ENCODE data around the gene FLII. TPM values are rescaled to one million over a fixed set of nuclear protein-coding genes. Genes with fewer than 3 reads are reported as not detected.

FLII gene
- total RNA-seq, 4 donors from 2014 or later: 283 to 543 (median 310) TPM

DNA sequence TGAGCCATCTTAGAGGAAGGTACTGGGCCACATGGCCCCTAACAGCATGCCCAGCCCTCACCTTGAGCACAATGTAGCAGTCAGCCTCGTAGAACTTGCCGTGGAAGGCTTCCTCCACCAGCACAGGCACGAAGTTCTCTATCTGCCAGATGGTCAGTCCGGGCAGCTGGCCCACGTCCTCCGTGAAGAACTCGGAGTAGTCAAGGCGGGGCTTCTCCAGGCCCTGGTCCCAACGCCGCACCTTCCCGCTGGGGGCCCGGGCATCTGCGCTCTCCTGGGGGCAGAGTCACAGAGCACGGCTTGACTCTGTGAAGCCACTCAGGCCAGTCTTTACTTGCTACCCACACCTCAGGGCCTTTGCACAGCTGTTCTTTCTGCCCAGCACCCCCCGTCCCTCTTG is 7.3 kb downstream of the FLII start:
- Histone ChIP-seq H3K36me3 (peaks cover 0 to 100% of the 10 kb centered on the region in 2 donors), H3K9me3 (no peaks in the 10 kb centered on the region), H3K27me3 (no peaks in the 10 kb centered on the region), H3K27ac (no peak overlapping the region), H3K4me3 (no peak overlapping the region), H3K4me1 (peaks cover 0 to 35% (median 16%) of the 10 kb centered on the region in 3 donors)
- TF ChIP-seq POLR2AphosphoS5 (IDR thresholded peaks at IDR 0.05) (no peak), EP300 (IDR thresholded peaks at IDR 0.05) (no peak), POLR2A (IDR thresholded peaks at IDR 0.05) (no peak)
- TF ChIP-seq, protein P1, sequence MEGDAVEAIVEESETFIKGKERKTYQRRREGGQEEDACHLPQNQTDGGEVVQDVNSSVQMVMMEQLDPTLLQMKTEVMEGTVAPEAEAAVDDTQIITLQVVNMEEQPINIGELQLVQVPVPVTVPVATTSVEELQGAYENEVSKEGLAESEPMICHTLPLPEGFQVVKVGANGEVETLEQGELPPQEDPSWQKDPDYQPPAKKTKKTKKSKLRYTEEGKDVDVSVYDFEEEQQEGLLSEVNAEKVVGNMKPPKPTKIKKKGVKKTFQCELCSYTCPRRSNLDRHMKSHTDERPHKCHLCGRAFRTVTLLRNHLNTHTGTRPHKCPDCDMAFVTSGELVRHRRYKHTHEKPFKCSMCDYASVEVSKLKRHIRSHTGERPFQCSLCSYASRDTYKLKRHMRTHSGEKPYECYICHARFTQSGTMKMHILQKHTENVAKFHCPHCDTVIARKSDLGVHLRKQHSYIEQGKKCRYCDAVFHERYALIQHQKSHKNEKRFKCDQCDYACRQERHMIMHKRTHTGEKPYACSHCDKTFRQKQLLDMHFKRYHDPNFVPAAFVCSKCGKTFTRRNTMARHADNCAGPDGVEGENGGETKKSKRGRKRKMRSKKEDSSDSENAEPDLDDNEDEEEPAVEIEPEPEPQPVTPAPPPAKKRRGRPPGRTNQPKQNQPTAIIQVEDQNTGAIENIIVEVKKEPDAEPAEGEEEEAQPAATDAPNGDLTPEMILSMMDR (IDR thresholded peaks at IDR 0.05): no peak
- no peak for ATAC-seq
- 55 to 79% methylated on average over 4 to 10 of the region's 15 CpGs for WGBS, 2 donors (ENCODE audit: low coverage in 1 of 2)

- Histone ChIP-seq H3K36me3 (peaks cover 0 to 100% of the 10 kb centered on the region in 2 donors), H3K4me1 (peaks cover 0 to 30% (median 16%) of the 10 kb centered on the region in 3 donors), H3K9me3 (no peaks in the 10 kb centered on the region), H3K27me3 (no peaks in the 10 kb centered on the region), H3K27ac (no peak overlapping the region), H3K4me3 (no peak overlapping the region)
- no peak for ATAC-seq
- no peak for TF ChIP-seq POLR2AphosphoS5 (IDR thresholded peaks at IDR 0.05)
- no peak for TF ChIP-seq POLR2A (IDR thresholded peaks at IDR 0.05)
- TF ChIP-seq, protein P1 (IDR thresholded peaks at IDR 0.05): no peak
- TF ChIP-seq EP300 (IDR thresholded peaks at IDR 0.05): no peak
- WGBS, 2 donors (ENCODE audit: low coverage in 1 of 2): no CpG with 5 or more reads among the region's 14 CpGs
Measured at GRCh38 chr17:18250708-18251107, 7.8 kb downstream of the FLII start.

- 77 to 79% methylated on average over 9 of the region's 9 CpGs for WGBS, 2 donors (ENCODE audit: low coverage in 1 of 2)
- no peak for ATAC-seq
Measured at GRCh38 chr17:18250259-18250658, 8.3 kb downstream of the FLII start.

DNA sequence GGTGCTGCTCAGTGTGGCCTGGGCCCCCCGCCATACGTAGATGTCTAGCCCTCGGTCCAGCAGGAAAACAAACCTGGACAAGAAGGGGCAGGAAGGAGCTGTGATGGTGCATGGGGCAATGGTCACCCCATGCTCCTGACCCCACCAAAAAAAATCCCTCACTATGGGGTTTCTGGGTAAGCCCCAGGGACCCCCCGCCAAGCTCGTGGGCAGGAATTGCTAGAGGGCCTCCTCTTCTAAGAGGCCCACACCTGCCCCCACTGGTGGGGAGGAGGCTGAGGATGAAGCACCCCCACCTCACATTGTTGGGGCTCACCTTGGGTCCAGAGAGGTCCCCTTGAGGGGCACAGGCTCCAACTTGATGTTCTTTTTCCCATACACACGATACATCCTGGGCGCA is 9.7 kb downstream of the FLII start:
- H3K27ac ChIP-seq: peak overlapping the region in 3 of 4 donors; percentile 53 to 60 (median 53)
- no peaks in the 10 kb centered on the region for H3K9me3 ChIP-seq
- 79 to 100% methylated on average over 2 to 3 of the region's 7 CpGs for WGBS, 2 donors (ENCODE audit: low coverage in 1 of 2)
- peaks cover 0 to 100% of the 10 kb centered on the region in 2 donors for H3K36me3 ChIP-seq
- no peak overlapping the region for H3K4me3 ChIP-seq
- H3K27me3 ChIP-seq: no peaks in the 10 kb centered on the region
- H3K4me1 ChIP-seq: peaks cover 0 to 29% (median 16%) of the 10 kb centered on the region in 3 donors
- no peak for ATAC-seq
- TF ChIP-seq EP300 (IDR thresholded peaks at IDR 0.05) (no peak), POLR2A (IDR thresholded peaks at IDR 0.05) (no peak), POLR2AphosphoS5 (IDR thresholded peaks at IDR 0.05) (no peak)
- TF ChIP-seq, protein P1 (IDR thresholded peaks at IDR 0.05): no peak

More at GRCh38 chr17:18250259-18250658, 8.3 kb downstream of the FLII start:
- peaks cover 0 to 29% (median 16%) of the 10 kb centered on the region in 3 donors for H3K4me1 ChIP-seq
- H3K36me3 ChIP-seq: peaks cover 0 to 100% of the 10 kb centered on the region in 2 donors
- no peak overlapping the region for H3K27ac ChIP-seq
- no peaks in the 10 kb centered on the region for H3K9me3 ChIP-seq
- no peaks in the 10 kb centered on the region for H3K27me3 ChIP-seq
- H3K4me3 ChIP-seq: no peak overlapping the region
- TF ChIP-seq, protein P1 (IDR thresholded peaks at IDR 0.05): no peak
- no peak for TF ChIP-seq POLR2A (IDR thresholded peaks at IDR 0.05)
- TF ChIP-seq EP300 (IDR thresholded peaks at IDR 0.05): no peak
- TF ChIP-seq POLR2AphosphoS5 (IDR thresholded peaks at IDR 0.05): no peak

DNA sequence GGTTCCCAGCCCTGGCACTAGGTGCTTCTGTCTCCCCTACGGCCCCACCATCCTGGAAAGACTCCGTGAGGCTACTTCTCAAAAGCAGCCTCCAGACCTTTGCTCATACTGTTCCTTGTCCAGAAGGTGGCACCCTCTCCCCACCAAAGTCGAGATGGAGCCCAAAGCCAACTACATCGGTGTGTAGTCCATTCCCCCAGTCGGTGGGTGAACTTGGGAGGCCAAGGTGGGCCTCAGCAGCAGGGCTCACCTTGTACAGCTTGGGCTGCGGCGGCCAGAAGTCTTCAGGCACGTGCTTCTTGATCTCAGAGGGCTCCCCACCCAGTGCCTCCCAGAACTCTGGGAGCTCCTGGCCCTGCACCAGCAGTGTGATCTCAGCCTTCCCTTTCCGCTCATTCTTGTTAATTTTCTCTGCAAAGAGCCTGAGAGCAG is 10.2 kb downstream of the FLII start:
- Histone ChIP-seq H3K36me3 (peaks cover 0 to 100% of the 10 kb centered on the region in 2 donors), H3K27me3 (no peaks in the 10 kb centered on the region)

More for the DNA sequence above, 10.2 kb downstream of the FLII start:
- peaks cover 0 to 29% (median 16%) of the 10 kb centered on the region in 3 donors for H3K4me1 ChIP-seq
- no peak overlapping the region for H3K4me3 ChIP-seq
- peak overlapping the region in 3 of 4 donors; percentile 53 to 60 (median 53) for H3K27ac ChIP-seq
- TF ChIP-seq, protein P1 (IDR thresholded peaks at IDR 0.05): peak in 3 of 4 experiments; percentile 56 to 66 (median 64)
- no peak for TF ChIP-seq EP300 (IDR thresholded peaks at IDR 0.05)
- WGBS, 2 donors (ENCODE audit: low coverage in 1 of 2): 5% methylated on average over 8 of the region's 9 CpGs; no CpG with 5 or more reads in 1 of the 2 donors
- peak; percentile 59 for ATAC-seq
- no peaks in the 10 kb centered on the region for H3K9me3 ChIP-seq
